GM19239 (cell line): Measurements from ENCODE around the gene B4GAT1.
"Not testable (repeated sequence)": the region's sequence is repeated elsewhere in the genome, so short reads cannot be mapped to it uniquely, and the experiment has no call there.

Experiments used
- DNase-seq: peaks from one replicate; pipeline ENCODE4 v3.0.0; 2011; ENCODE audit warnings: low spot score; ENCODE audit not compliant: insufficient read length
- FAIRE-seq: peaks from 2 replicates; lab custom pipeline; 2011; peaks lifted over from hg19 to GRCh38; lab: Jason Lieb, UNC

Gene B4GAT1

GRCh38 chr11:66363805-66364535 is 16.5 kb upstream of the B4GAT1 start:
- no peak for FAIRE-seq
- peak; percentile 66 for DNase-seq

DNA sequence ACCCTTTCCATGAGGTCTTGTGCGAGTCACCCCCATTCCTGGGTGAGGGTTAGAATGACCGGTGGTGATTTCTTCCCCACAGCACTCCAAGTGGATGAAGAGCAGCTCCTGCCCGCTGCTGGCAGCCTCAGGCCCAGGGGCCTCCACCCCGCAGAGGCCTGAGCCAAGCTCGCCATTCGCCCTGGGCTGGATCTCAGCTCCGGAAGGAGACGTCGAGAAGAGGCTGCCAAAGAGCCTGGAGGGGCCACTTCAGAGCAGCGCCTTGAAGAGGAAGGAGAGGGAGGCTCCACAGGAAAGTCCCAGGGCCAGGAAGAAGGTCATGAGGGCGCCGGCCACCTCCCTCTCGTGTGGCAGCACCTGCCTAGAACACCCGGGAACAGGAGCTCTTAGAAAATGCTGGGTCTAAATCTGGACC is 15.8 kb upstream of the B4GAT1 start:
- no peak for DNase-seq
- no peak for FAIRE-seq

GRCh38 chr11:66362481-66363147 is 15.2 kb upstream of the B4GAT1 start:
- DNase-seq = no peak
- FAIRE-seq = no peak

DNA sequence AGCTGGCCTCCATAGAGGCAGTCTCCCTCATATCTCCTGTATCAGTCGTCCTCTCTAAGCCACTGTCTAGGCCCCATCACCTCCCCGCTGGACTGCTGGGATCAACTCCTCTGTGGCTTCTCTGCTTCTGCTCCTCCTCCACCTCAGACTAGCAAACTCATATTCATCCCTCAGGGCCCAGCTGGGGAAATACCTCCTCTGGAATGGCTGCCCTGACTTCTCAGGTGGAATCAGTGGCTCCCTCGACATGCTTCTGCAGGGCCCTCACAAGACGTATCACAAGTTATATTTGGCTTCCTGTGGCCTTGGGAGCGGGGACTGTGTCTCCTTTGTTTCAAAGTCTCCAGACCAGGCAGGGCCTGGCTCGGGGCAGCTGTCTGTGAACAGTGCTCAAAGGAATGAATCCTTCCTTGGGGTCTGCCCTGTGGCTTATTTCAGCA is 14.1 kb upstream of the B4GAT1 start:
- FAIRE-seq (no peak), DNase-seq (no peak)

DNA sequence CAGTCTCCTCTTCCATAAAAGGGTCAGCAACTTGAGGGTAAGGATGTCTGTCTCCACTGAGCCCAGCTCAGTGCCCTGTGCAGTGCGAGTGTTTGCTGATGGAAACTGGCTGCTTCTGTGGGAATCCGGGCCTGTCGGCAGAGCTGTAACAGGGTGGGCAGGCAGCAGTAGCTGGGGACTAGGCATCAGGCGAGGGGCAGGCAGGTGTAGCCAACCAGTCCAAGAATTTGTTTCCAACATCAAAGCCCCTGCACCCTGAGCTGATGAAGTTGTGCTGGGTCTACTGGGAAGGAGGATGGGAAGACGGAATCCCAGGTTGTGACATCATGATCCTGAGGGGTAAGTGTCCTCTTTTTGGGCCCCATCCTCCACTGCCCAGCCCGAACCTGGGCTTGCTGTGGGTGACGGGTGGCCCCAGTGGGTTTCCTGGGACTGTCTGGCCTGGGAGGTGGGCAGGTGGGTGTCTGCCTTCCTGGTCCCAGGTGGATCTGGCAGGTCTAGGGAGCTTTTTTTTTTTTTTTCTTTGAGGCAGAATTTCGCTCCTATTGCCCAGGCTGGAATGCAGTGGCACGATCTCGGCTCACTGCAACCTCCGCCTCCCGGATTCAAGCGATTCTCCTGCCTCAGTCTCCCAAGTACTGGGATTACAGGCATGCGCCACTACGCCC is 13.1 kb upstream of the B4GAT1 start:
- no peak for DNase-seq
- no peak for FAIRE-seq

DNA sequence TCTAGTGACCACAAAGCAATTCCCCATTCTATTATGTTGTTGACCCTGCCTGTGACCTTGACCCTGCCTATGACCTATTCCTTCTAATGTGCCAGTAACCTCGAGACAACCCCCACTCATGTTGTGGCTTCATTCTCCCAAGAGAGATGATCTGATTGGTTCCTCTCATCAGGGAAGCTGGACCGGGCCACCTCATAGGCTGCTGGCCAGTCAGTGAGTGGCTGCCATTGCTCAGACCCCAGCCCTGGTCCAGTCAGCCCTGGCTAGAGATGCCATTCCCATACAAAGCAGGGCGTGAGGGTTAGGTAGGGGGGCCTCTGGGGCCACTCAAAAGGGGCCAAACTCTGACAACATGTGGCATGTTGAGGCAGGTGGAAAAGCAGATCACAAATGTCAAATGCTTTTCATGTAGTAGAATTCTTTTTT is 12.2 kb upstream of the B4GAT1 start:
- DNase-seq = no peak
- no peak for FAIRE-seq

DNA sequence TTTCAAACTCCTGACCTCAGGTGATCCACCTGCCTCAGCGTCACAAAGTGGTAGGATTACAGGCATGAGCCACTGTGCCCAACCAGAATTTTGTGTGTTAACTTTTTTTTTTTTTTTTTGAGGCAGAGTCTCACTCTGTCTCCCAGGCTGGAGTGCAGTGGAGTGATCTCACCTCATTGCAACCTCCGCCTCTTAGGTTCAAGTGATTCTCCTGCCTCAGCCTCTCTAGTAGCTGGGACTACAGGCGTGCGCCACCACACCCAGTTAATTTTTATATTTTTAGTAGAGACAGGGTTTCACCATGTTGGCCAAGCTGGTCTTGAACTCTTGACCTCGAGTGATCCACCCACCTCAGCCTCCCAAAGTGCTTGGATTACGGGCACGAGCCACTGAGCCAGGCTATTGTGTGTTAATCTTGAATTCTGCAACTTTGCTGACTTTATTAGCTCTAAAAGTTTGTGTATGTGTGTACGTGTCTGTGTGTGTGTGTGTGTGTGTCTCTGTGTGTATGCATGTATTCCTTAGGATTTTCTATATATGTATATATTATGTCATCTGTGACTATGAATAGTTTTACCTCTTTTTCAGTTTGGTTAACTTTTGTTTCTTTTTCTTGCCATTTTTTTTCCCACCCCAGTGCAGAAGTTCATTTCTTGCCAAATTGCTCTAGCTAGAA is 3.3 kb upstream of the B4GAT1 start:
- DNase-seq, FAIRE-seq: not testable (repeated sequence)

DNA sequence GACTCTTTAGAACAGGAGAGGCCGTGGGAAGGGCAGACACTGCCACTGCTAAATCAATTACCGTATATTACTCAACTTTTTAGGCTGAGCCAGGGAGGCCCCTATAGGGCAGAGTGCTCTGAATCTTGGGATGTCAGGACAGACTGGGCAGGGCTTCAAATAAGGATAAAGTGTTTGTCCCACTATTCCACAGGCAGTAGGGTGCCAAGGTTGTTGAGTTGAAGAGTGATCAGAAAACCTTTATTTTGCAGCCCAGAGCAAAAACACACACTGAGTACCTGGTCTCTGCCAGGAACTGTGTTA is 1.6 kb upstream of the B4GAT1 start:
- no peak for DNase-seq

GRCh38 chr11:66346476-66347424 is 679 bp downstream of the B4GAT1 start:
- FAIRE-seq (no peak), DNase-seq (no peak)

More for the DNA sequence above, 1.6 kb upstream of the B4GAT1 start:
- no peak for FAIRE-seq

- FAIRE-seq (no peak), DNase-seq (no peak)
Observed at GRCh38 chr11:66345316-66345649, 2.1 kb downstream of the B4GAT1 start.

DNA sequence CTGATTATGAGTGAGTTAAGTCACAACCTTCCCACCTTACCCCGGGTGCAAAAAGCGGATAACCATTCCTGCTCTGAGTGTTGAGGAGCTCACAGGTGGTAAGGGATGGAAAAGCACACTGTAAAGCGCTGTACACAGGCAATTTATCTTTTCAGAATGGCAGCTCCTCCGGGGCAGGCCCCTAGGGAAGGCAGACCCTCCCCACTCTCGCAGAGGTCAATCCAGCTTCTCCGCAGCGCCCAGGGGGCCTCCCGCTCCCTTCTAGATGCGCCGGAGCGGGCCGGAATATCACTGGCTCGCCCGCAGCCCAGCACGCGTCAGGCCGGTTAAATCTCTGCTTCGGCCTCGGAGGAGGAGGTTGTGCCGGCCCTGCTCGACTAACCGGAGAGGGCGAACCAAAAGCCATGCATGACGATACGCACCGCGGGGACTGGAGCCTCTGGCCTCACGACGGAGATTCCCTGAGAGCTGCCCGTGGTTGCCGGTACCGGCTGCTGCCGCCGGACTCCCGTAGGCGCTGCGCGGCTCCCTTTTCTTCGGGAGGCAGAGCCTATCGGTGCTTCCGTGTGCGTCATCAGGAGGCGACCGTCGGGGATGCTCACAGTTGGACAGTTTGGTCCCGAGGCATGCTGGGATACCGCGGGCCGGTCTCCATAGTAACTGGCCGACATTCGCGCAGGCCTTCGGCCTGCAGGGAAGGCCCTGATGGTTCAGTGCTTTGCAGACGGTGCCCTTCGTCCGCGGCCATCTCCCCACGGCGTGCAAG is 2.7 kb downstream of the B4GAT1 start, which contains the start of gene BRMS1:
TSS of gene BRMS1 (minus strand) at position 555 of the 766 bp plus-strand sequence. CDS start 2,870 bp downstream, outside the sequence.
- FAIRE-seq = peak; percentile 91
- peak; percentile 98 for DNase-seq

GRCh38 chr11:66343176-66343575 is 4.3 kb downstream of the B4GAT1 start:
- no peak for DNase-seq
- no peak for FAIRE-seq

- no peak for DNase-seq
Observed at GRCh38 chr11:66341502-66342126, 5.8 kb downstream of the B4GAT1 start.

DNA sequence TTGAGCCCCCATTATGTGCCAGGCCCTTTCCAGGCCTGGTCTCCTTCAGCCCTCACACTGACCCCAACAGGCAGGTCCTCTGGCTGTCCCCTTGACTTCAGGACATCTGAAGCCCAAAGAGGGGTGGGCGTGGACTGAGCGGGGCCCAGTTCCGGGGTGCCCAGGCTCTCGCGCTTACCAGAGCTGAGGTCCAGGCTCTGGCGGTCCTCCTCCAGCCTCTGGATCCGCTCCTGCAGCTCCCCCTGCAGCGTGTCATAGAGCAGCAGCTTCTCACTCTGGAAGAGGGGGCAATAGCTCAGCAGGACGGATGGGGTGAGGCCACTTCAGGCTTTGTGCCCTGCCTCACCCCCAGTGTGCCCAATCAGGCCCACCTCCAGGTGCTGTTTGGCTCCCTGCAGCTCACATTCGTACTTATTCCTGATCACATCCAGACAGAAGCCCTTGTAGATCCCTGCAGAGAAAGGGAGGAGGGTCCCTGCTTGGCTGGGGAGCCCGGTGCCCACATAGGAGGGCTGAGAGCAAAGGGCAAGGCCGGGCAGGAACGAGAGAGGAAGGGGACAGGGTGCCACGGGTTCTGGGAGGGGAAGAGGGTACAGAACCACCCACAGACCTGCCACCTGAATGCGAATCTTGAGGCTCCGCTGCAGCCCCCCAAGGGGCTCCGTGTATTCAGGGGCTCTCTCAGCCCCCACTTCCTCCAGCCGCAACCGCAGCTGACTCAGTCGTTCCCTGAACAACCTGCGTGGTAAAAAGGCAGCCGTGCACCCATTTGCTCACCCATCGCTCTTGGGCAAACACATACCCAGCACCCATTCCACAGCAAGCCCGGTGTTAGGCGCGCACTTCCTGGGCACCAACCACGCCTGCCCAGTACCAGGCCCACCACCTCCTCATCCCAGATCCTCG is 6.6 kb downstream of the B4GAT1 start:
- DNase-seq = no peak
- no peak for FAIRE-seq

More at GRCh38 chr11:66341502-66342126, 5.8 kb downstream of the B4GAT1 start:
- no peak for FAIRE-seq

DNA sequence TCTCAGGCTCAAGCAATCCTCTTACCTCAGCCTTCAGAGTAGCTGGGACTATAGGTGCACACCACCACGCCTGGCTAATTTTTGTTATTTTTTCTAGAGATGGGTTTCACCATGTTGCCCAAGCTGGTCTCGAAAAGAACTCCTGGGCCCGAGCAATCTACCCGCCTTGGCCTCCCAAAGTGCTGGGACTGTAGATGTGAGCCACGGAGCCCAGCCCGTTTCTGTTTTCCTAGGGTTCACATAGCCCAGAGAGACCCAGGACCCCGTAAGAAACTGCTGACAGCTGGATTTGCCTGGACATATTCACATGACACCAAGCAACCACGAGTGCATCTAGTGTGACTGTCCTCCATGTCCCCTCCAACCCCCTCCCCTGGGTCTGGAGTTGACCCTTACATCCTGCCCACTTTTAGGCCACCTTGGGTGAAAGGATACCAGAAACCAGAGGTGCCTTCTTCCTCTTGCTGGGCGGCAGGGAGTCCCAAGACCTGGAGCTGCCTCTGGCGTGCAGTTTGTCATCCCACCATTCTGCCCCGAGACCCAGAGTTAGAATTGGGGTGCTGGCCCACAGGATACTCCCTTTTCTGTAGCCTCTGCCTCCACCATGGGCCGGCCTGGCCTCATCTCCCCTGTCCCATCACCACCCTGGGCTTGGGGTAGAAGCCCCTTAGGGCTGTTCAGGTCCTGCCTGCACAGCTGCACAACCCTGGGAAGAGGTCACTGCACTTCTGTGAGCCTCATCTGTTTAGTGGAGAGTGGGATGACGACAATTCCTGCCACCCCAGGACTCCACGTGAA is 7.5 kb downstream of the B4GAT1 start:
- DNase-seq = no peak
- FAIRE-seq = no peak

DNA sequence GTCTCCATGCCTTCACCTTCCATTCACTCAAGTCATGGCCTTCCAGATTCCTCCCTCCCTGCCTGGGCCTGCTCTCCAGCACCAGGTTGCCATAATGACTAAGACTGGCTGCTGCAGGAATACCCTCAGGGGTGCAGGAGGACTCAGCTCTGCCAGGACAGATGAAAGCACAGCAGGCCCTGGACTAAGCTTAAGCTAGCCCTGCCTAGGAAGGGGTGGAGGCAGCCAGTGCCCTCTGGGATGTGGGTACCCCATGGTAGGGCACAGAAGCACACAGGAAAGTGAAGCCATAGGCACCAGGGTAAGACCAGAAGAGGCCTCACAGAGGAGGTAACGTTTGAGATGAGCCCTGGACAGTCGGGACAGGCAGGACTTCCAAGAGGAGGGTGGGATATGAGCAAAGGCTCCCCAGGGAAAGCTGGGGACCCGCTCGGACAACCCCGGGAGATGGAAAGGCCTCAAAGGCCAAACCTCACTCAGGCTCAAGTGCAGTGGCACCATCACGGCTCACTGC is 8.2 kb downstream of the B4GAT1 start:
- FAIRE-seq (no peak), DNase-seq (no peak)
